ENCODE results near the gene ZFP1. TPM values are rescaled to one million over a fixed set of nuclear protein-coding genes. Genes with fewer than 3 reads are reported as not detected.

Gene ZFP1
- polyA plus RNA-seq, 1 of the 3 experiments (the other 2 are of a cell fraction), result 3.0 TPM

DNA sequence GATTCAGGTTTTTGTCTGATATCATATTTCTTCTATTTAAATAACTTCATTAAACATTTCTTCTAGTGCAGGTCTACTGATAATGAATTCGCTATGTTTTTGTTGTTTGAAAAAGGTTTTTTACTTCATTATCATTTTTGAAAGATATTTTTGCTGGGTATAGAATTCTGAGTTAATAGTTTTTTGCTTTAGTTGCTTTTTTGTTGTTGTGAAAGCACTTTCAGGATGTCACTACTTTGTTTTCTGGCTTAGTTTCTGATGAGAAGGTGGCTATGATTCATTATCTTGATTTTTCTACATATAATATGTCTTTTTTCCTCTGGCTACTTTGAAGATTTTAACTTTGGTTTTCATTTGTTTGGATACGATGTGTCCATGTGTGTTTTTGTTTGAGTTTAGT lies 3.5 kb downstream of the ZFP1 start:
- Histone ChIP-seq H3K27me3 (ENCODE audit: insufficient read depth) (no peaks in the 10 kb centered on the region), H4K20me1 (ENCODE audit: insufficient read depth) (no peaks in the 10 kb centered on the region), H3K9me2 (no peaks in the 10 kb centered on the region), H3K79me2 (ENCODE audit: insufficient read depth) (peaks cover 44% of the 10 kb centered on the region), H3K4me3 (ENCODE audit: low read depth in 2 of 2, low read length in 1 of 2) (no peak overlapping the region), H3F3A (replicated peaks; ENCODE audit: insufficient read depth) (no peaks in the 10 kb centered on the region), H3K4me2 (no peak overlapping the region), H2AFZ (ENCODE audit: low read depth) (no peak overlapping the region), H3K9me3 (peaks cover 19% of the 10 kb centered on the region), H3K4me1 (ENCODE audit: control insufficient read depth in 1 of 2, insufficient read depth in 2 of 2, low read depth in 1 of 2, low read length in 1 of 2) (no peaks in the 10 kb centered on the region), H3K27ac (ENCODE audit: low read depth in 2 of 2, low read length in 1 of 2) (no peak overlapping the region), H3K9ac (no peak overlapping the region), H3K36me3 (replicated peaks in 1 of 2; ENCODE audit: control insufficient read depth in 1 of 2, insufficient read depth in 2 of 2, low read length in 1 of 2) (peaks cover 10 to 56% of the 10 kb centered on the region in 2 experiments)
- DNase-seq, result no peak
- ChIA-PET POLR2A (no interaction called here), CTCF (no interaction called here)
- 48% methylated on average over 2 of the region's 2 CpGs for WGBS (ENCODE audit: low lambda C conversion rate)
- no peak for TF ChIP-seq RAD21 (IDR thresholded peaks at IDR 0.05; ENCODE audit: low read length)
- no peak for TF ChIP-seq POLR2AphosphoS5 (IDR thresholded peaks at IDR 0.05; ENCODE audit: low read depth, low read length)
- TF ChIP-seq MXI1 (IDR thresholded peaks at IDR 0.05; ENCODE audit: low read depth, low read length), result no peak
- no peak for TF ChIP-seq FOXM1 (IDR thresholded peaks at IDR 0.05; ENCODE audit: low read depth)
- TF ChIP-seq RXRA (IDR thresholded peaks at IDR 0.05; ENCODE audit: borderline replicate concordance, low read depth), result no peak
- TF ChIP-seq, protein P1, sequence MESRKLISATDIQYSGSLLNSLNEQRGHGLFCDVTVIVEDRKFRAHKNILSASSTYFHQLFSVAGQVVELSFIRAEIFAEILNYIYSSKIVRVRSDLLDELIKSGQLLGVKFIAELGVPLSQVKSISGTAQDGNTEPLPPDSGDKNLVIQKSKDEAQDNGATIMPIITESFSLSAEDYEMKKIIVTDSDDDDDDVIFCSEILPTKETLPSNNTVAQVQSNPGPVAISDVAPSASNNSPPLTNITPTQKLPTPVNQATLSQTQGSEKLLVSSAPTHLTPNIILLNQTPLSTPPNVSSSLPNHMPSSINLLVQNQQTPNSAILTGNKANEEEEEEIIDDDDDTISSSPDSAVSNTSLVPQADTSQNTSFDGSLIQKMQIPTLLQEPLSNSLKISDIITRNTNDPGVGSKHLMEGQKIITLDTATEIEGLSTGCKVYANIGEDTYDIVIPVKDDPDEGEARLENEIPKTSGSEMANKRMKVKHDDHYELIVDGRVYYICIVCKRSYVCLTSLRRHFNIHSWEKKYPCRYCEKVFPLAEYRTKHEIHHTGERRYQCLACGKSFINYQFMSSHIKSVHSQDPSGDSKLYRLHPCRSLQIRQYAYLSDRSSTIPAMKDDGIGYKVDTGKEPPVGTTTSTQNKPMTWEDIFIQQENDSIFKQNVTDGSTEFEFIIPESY (IDR thresholded peaks at IDR 0.05; ENCODE audit: borderline replicate concordance, low read depth), result no peak
- TF ChIP-seq, protein P2, sequence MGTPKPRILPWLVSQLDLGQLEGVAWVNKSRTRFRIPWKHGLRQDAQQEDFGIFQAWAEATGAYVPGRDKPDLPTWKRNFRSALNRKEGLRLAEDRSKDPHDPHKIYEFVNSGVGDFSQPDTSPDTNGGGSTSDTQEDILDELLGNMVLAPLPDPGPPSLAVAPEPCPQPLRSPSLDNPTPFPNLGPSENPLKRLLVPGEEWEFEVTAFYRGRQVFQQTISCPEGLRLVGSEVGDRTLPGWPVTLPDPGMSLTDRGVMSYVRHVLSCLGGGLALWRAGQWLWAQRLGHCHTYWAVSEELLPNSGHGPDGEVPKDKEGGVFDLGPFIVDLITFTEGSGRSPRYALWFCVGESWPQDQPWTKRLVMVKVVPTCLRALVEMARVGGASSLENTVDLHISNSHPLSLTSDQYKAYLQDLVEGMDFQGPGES (IDR thresholded peaks at IDR 0.05; ENCODE audit: low read depth, low read length), result no peak
- TF ChIP-seq, protein P3, sequence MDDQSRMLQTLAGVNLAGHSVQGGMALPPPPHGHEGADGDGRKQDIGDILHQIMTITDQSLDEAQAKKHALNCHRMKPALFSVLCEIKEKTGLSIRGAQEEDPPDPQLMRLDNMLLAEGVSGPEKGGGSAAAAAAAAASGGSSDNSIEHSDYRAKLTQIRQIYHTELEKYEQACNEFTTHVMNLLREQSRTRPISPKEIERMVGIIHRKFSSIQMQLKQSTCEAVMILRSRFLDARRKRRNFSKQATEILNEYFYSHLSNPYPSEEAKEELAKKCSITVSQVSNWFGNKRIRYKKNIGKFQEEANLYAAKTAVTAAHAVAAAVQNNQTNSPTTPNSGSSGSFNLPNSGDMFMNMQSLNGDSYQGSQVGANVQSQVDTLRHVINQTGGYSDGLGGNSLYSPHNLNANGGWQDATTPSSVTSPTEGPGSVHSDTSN (IDR thresholded peaks at IDR 0.05), result no peak
- TF ChIP-seq, protein P4, sequence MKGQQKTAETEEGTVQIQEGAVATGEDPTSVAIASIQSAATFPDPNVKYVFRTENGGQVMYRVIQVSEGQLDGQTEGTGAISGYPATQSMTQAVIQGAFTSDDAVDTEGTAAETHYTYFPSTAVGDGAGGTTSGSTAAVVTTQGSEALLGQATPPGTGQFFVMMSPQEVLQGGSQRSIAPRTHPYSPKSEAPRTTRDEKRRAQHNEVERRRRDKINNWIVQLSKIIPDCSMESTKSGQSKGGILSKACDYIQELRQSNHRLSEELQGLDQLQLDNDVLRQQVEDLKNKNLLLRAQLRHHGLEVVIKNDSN (IDR thresholded peaks at IDR 0.05; ENCODE audit: borderline replicate concordance, low read depth), result no peak
- TF ChIP-seq YY1 (IDR thresholded peaks at IDR 0.05; ENCODE audit: low read depth), result no peak
- TF ChIP-seq RFX5 (IDR thresholded peaks at IDR 0.05; ENCODE audit: low read length), result no peak
- no peak for TF ChIP-seq ELF1 (IDR thresholded peaks at IDR 0.05)
- TF ChIP-seq RCOR1 (IDR thresholded peaks at IDR 0.05; ENCODE audit: low read length), result no peak
- TF ChIP-seq, protein P5, sequence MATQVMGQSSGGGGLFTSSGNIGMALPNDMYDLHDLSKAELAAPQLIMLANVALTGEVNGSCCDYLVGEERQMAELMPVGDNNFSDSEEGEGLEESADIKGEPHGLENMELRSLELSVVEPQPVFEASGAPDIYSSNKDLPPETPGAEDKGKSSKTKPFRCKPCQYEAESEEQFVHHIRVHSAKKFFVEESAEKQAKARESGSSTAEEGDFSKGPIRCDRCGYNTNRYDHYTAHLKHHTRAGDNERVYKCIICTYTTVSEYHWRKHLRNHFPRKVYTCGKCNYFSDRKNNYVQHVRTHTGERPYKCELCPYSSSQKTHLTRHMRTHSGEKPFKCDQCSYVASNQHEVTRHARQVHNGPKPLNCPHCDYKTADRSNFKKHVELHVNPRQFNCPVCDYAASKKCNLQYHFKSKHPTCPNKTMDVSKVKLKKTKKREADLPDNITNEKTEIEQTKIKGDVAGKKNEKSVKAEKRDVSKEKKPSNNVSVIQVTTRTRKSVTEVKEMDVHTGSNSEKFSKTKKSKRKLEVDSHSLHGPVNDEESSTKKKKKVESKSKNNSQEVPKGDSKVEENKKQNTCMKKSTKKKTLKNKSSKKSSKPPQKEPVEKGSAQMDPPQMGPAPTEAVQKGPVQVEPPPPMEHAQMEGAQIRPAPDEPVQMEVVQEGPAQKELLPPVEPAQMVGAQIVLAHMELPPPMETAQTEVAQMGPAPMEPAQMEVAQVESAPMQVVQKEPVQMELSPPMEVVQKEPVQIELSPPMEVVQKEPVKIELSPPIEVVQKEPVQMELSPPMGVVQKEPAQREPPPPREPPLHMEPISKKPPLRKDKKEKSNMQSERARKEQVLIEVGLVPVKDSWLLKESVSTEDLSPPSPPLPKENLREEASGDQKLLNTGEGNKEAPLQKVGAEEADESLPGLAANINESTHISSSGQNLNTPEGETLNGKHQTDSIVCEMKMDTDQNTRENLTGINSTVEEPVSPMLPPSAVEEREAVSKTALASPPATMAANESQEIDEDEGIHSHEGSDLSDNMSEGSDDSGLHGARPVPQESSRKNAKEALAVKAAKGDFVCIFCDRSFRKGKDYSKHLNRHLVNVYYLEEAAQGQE (IDR thresholded peaks at IDR 0.05; ENCODE audit: low read depth, low read length), result no peak
- no peak for TF ChIP-seq CHD2 (IDR thresholded peaks at IDR 0.05; ENCODE audit: low read length, partially characterized antibody)
- no peak for TF ChIP-seq GABPA (IDR thresholded peaks at IDR 0.05; ENCODE audit: low read depth)
- no peak for TF ChIP-seq EP300 (IDR thresholded peaks at IDR 0.05; ENCODE audit: borderline replicate concordance in 1 of 2, low read depth in 1 of 2, low read length in 1 of 2)
- no peak for TF ChIP-seq TCF12 (IDR thresholded peaks at IDR 0.05)
- TF ChIP-seq, protein P6, sequence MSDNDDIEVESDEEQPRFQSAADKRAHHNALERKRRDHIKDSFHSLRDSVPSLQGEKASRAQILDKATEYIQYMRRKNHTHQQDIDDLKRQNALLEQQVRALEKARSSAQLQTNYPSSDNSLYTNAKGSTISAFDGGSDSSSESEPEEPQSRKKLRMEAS (IDR thresholded peaks at IDR 0.05; ENCODE audit: low read depth), result no peak

Measured in SK-N-SH (cell line).